ENCODE results near the gene SIK3.

Gene SIK3

GRCh38 chr11:116918925-116919655 lies 179.1 kb downstream of the SIK3 start:
- no peak for DNase-seq

- DNase-seq = no peak
Measured at GRCh38 chr11:116917632-116918031, 180.6 kb downstream of the SIK3 start.

GRCh38 chr11:116916886-116917285 lies 181.3 kb downstream of the SIK3 start:
- DNase-seq = no peak

- DNase-seq = no peak
Measured at GRCh38 chr11:116916052-116916451, 182.2 kb downstream of the SIK3 start.

GRCh38 chr11:116913000-116913399 lies 185.2 kb downstream of the SIK3 start:
- DNase-seq = no peak

GRCh38 chr11:116911976-116912734 lies 186.1 kb downstream of the SIK3 start:
- DNase-seq = no peak

- DNase-seq = no peak
Measured at GRCh38 chr11:116910847-116911246, 187.4 kb downstream of the SIK3 start.

GRCh38 chr11:116910378-116910777 lies 187.8 kb downstream of the SIK3 start:
- DNase-seq = no peak

- no peak for DNase-seq
Measured at GRCh38 chr11:116909245-116909644, 189.0 kb downstream of the SIK3 start.

GRCh38 chr11:116906479-116906878 lies 191.7 kb downstream of the SIK3 start:
- no peak for DNase-seq

GRCh38 chr11:116903090-116903489 lies 195.1 kb downstream of the SIK3 start:
- no peak for DNase-seq

- DNase-seq = no peak
Measured at GRCh38 chr11:116901964-116902688, 196.1 kb downstream of the SIK3 start.

- no peak for DNase-seq
Measured at GRCh38 chr11:116901211-116901610, 197.0 kb downstream of the SIK3 start.

GRCh38 chr11:116896211-116896610 lies 202.0 kb downstream of the SIK3 start:
- no peak for DNase-seq

- DNase-seq = no peak
Measured at GRCh38 chr11:116895048-116895757, 203.0 kb downstream of the SIK3 start.

GRCh38 chr11:116893906-116894305 lies 204.3 kb downstream of the SIK3 start:
- no peak for DNase-seq

- no peak for DNase-seq
Measured at GRCh38 chr11:116893437-116893836, 204.8 kb downstream of the SIK3 start.

GRCh38 chr11:116892374-116892773 lies 205.9 kb downstream of the SIK3 start:
- DNase-seq = no peak

- no peak for DNase-seq
Measured at GRCh38 chr11:116891746-116892145, 206.5 kb downstream of the SIK3 start.

GRCh38 chr11:116890607-116891006 lies 207.6 kb downstream of the SIK3 start:
- DNase-seq = no peak

GRCh38 chr11:116890193-116890592 lies 208.0 kb downstream of the SIK3 start:
- DNase-seq = no peak

GRCh38 chr11:116888884-116889549 lies 209.2 kb downstream of the SIK3 start:
- no peak for DNase-seq

GRCh38 chr11:116888024-116888423 lies 210.2 kb downstream of the SIK3 start:
- DNase-seq = no peak
